Heart left ventricle (tissue), 13 donors: ENCODE data around the gene RRM2.

Experiments
- CTCF ChIP-seq, 12 donors: fragments of 200-600 bp; sonication (generic) in 4 of 12; IDR thresholded peaks; one replicate each; pipeline versions ENCODE4 v1.5.0 to v1.8.0; 2018 to 2022; ENCODE audit warnings: antibody characterized with exemption in 12 of 12, mild to moderate bottlenecking in 5 of 12
- POLR2A ChIP-seq, 2 donors: fragments of 450-650 bp; IDR thresholded peaks; one replicate each; pipeline ENCODE4 v1.6.1; 2017; ENCODE audit warnings: antibody characterized with exemption in 2 of 2, mild to moderate bottlenecking in 2 of 2, moderate library complexity in 2 of 2
- donor health status: ischemic (EF 13 %, LVEDD 7.1; RV severe dilation, severe dysfunction).
- donor health status: DM: no; HTN: yes; CAD: no.
- donor health status: DM: no; HTN: no; CAD: no.
- donor health status: ischemic (EF 25% LVEDD 6.9; RV normal size, moderate dysfunction).
- donor health status: ischemic (EF 25% LVEDD 5.7; RV mildly dilated, moderate dysfunction).
- donor health status: ischemic (EF 35%, LVEDD 5.7; RV mildly dilated, moderate dysfunction).
- donor health status: nonischemic (EF 11% LVEDD 7.7; RV severe dilation, severe dysfunction).
- donor health status: DM: yes; HTN: yes; CAD: no.
- donor health status: PGD.
- donor health status: ischemic (EF 29% LVEDD 5.4; RV normal size, mild dysfunction).
- donor health status: nonischemic (EF 23%, LVEDD 6.1; RV moderate dilation, normal function).

- TF ChIP-seq POLR2A (IDR thresholded peaks at IDR 0.05): no peak
- TF ChIP-seq CTCF (IDR thresholded peaks at IDR 0.05): no peak
These were observed 28.9 kb downstream of the RRM2 start for GRCh38 chr2:10151462-10151861.
